GM13977 (cell line): ENCODE data around the gene LAMA4.

ENCODE experiments used
- DNase-seq: peaks from one replicate; pipeline ENCODE4 v3.0.0; 2012; ENCODE audit warnings: low spot score
- CTCF ChIP-seq: IDR thresholded peaks from 2 replicates; pipeline ENCODE4 v1.5.1; 2012; ENCODE audit warnings: mild to moderate bottlenecking, control low read depth; ENCODE audit not compliant: insufficient read depth; ENCODE audit errors: extremely low read depth, missing control alignments
- in situ Hi-C: fragments of 300-500 bp; cut with MboI; formaldehyde crosslinking; loops from one replicate; pipeline ENCODE4 v1.12.0; 2022; ENCODE audit warnings: low sequenced_read_pairs, low pct_unique_long_range_greater_than_20kb, mixed read lengths, inconsistent platforms; ENCODE audit not compliant: unreplicated experiment

The LAMA4 gene

GRCh38 chr6:112150363-112150762 is 104.0 kb downstream of the LAMA4 start:
- TF ChIP-seq CTCF: no peak
- in situ Hi-C loops: loop anchor here (25.0 kb wide), 1 partner anchor 438 kb away; no protein-coding TSS in a partner anchor
- DNase-seq: no peak

GRCh38 chr6:112149719-112150263 is 104.6 kb downstream of the LAMA4 start:
- in situ Hi-C loops: loop anchor here (25.0 kb wide), 1 partner anchor 437 kb away; no protein-coding TSS in a partner anchor

GRCh38 chr6:112149236-112149635 is 105.1 kb downstream of the LAMA4 start:
- TF ChIP-seq CTCF: no peak

More at GRCh38 chr6:112149719-112150263, 104.6 kb downstream of the LAMA4 start:
- no peak for TF ChIP-seq CTCF
- DNase-seq: no peak

GRCh38 chr6:112148103-112148502 is 106.3 kb downstream of the LAMA4 start:
- DNase-seq: no peak
- TF ChIP-seq CTCF: no peak
- in situ Hi-C loops: no loop called here

More at GRCh38 chr6:112149236-112149635, 105.1 kb downstream of the LAMA4 start:
- in situ Hi-C loops: no loop called here
- no peak for DNase-seq

GRCh38 chr6:112145080-112145573 is 109.2 kb downstream of the LAMA4 start:
- no peak for TF ChIP-seq CTCF
- in situ Hi-C loops: no loop called here
- DNase-seq: no peak

GRCh38 chr6:112144145-112144926 is 110.0 kb downstream of the LAMA4 start:
- in situ Hi-C loops: no loop called here
- TF ChIP-seq CTCF: no peak
- no peak for DNase-seq
